B cell (primary cell): ENCODE data around the gene BUB1. TPM values are rescaled to one million over a fixed set of nuclear protein-coding genes. Genes with fewer than 3 reads are reported as not detected.

ENCODE experiments used
- ATAC-seq: fragments of 200-7000 bp; cut with Tn5 transposase; one replicate; pipeline ENCODE4 v1.10.0; 2021; ENCODE audit warnings: low read depth, mild to moderate bottlenecking, moderate number of reproducible peaks, moderate library complexity
- CTCF ChIA-PET: fragments of 350-600 bp; sonication (Branson Sonifier 250); formaldehyde crosslinking; loops from one replicate; lab custom pipeline; 2021; ENCODE audit warnings: antibody characterized with exemption, inconsistent platforms; lab: Charles Lee
- POLR2A ChIA-PET: fragments of 350-600 bp; sonication (Branson Sonifier 250); formaldehyde crosslinking; loops from one replicate; lab custom pipeline; 2021; ENCODE audit warnings: antibody characterized with exemption; lab: Charles Lee
- DNase-seq: peaks from one replicate; pipeline ENCODE4 v3.0.0; 2013
- H2AFZ ChIP-seq: 2 replicates; pipeline ENCODE4 v1.6.1; 2012; ENCODE audit warnings: mild to moderate bottlenecking, low read depth, low read length; ENCODE audit not compliant: insufficient read depth, poor library complexity, severe bottlenecking
- H3K27ac ChIP-seq, 2 donors: 1 replicate in 1 of 2; 2 replicates in 1 of 2; pipeline ENCODE4 v1.5.1; 2012 to 2013; ENCODE audit warnings: low read length in 2 of 2, mild to moderate bottlenecking in 2 of 2, moderate library complexity in 1 of 2
- H3K27me3 ChIP-seq, 4 experiments: fragments of 200-600 bp in 1 of 4; sonication (generic) in 1 of 4; replicated peaks in 1 of 4; 1 replicate in 2 of 4; 2 replicates in 2 of 4; pipeline versions ENCODE4 v1.6.1 to v1.7.0; 2013 to 2016; ENCODE audit warnings: low read length in 3 of 4, mild to moderate bottlenecking in 2 of 4, mixed read lengths in 1 of 4, moderate library complexity in 1 of 4; ENCODE audit not compliant: insufficient read depth in 4 of 4, control insufficient read depth in 3 of 4; ENCODE audit errors: control extremely low read depth in 1 of 4
- H3K36me3 ChIP-seq, 2 experiments: replicated peaks in 1 of 2; 1 replicate in 1 of 2; 2 replicates in 1 of 2; pipeline versions ENCODE4 v1.6.1 to v1.7.1; 2013; ENCODE audit warnings: low read length in 1 of 2; ENCODE audit not compliant: insufficient read depth in 2 of 2, control insufficient read depth in 1 of 2; ENCODE audit errors: control extremely low read depth in 1 of 2, extremely low read depth in 1 of 2
- H3K4me1 ChIP-seq, 2 donors: fragments of 200-600 bp in 1 of 2; sonication (generic) in 1 of 2; 1 replicate in 1 of 2; 2 replicates in 1 of 2; pipeline versions ENCODE4 v1.5.1 to v1.6.1; 2013 to 2017; ENCODE audit warnings: low read length in 2 of 2; ENCODE audit not compliant: control insufficient read depth in 2 of 2, insufficient read depth in 2 of 2
- H3K4me2 ChIP-seq: replicated peaks from 2 replicates; pipeline ENCODE3; 2012; ENCODE audit warnings: mild to moderate bottlenecking, low read depth, low read length; ENCODE audit not compliant: poor library complexity, severe bottlenecking
- H3K4me3 ChIP-seq, 5 experiments: fragments of 200-600 bp in 1 of 5; sonication (generic) in 1 of 5; 1 replicate in 3 of 5; 2 replicates in 2 of 5; pipeline versions ENCODE4 v1.5.1 to v1.7.0; 2011 to 2016; ENCODE audit warnings: low read length in 4 of 5, mild to moderate bottlenecking in 4 of 5, low read depth in 2 of 5, control low read depth in 1 of 5, moderate library complexity in 1 of 5; ENCODE audit not compliant: insufficient read depth in 1 of 5; ENCODE audit errors: control extremely low read depth in 1 of 5, extremely low read depth in 1 of 5
- H3K79me2 ChIP-seq: fragments of 200-600 bp; sonication (generic); one replicate; pipeline ENCODE4 v1.6.0; 2016; ENCODE audit warnings: low read length; ENCODE audit not compliant: control insufficient read depth, insufficient read depth
- H3K9ac ChIP-seq: fragments of 200-600 bp; sonication (generic); 2 replicates; pipeline ENCODE4 v1.6.1; 2017; ENCODE audit warnings: mild to moderate bottlenecking, low read length, moderate library complexity
- H3K9me3 ChIP-seq, 3 donors: one replicate each; pipeline versions ENCODE4 v1.6.1 to v1.7.1; 2013; ENCODE audit warnings: low read length in 2 of 3; ENCODE audit not compliant: control insufficient read depth in 2 of 3, insufficient read depth in 1 of 3; ENCODE audit errors: control extremely low read depth in 1 of 3
- H4K20me1 ChIP-seq: 2 replicates; pipeline ENCODE4 v1.6.0; 2012; ENCODE audit warnings: mild to moderate bottlenecking, low read length; ENCODE audit not compliant: insufficient read depth, control insufficient read depth, poor library complexity, severe bottlenecking
- H3K27ac Mint-ChIP-seq: one replicate; pipeline ENCODE4 v1.8.0; 2021; ENCODE audit warnings: mixed read lengths
- H3K27me3 Mint-ChIP-seq: one replicate; pipeline ENCODE4 v1.8.0; 2021; ENCODE audit warnings: mixed read lengths
- H3K4me1 Mint-ChIP-seq: one replicate; pipeline ENCODE4 v1.8.0; 2021; ENCODE audit warnings: mixed read lengths
- H3K4me3 Mint-ChIP-seq: one replicate; pipeline ENCODE4 v1.8.0; 2021; ENCODE audit warnings: mixed read lengths
- H3K9me3 Mint-ChIP-seq: one replicate; pipeline ENCODE4 v1.8.0; 2022; ENCODE audit warnings: mixed read lengths; ENCODE audit not compliant: insufficient read depth
- CTCF ChIP-seq: fragments of 200-600 bp; IDR thresholded peaks from one replicate; pipeline ENCODE4 v1.8.0; 2022; ENCODE audit warnings: antibody characterized with exemption, mild to moderate bottlenecking
- EZH2 ChIP-seq: IDR thresholded peaks from 2 replicates; pipeline ENCODE4 v1.6.1; 2012; ENCODE audit warnings: borderline replicate concordance, low read depth, mild to moderate bottlenecking, moderate library complexity, low read length; ENCODE audit not compliant: insufficient read depth, poor library complexity, severe bottlenecking
- WGBS: methylation state at CpG from one replicate; pipeline ENCODE4 v1.1.5; 2013; ENCODE audit warnings: missing lambda C conversion rate; ENCODE audit not compliant: insufficient coverage; 5-methylcytosine and 5-hydroxymethylcytosine counted together
- intact Hi-C: fragments of 100-400 bp; cut with micrococcal nuclease; formaldehyde crosslinking; loops from one replicate; pipeline ENCODE4 v1.10.0; 2022
- polyA minus RNA-seq: library from RNA; depleted of rRNA, polyadenylated mRNA; stranded (reverse); fragments of >200 nt; gene quantifications from 2 replicates; pipeline ENCODE4 v1.2.3, GENCODE V29; 2012
- polyA plus RNA-seq: library from polyadenylated mRNA; depleted of rRNA; stranded (reverse); fragments of >200 nt; gene quantifications from 2 replicates; pipeline ENCODE4 v1.2.3, GENCODE V29; 2012
- total RNA-seq, 2 donors: library from RNA; stranded (reverse); fragments of 120-200 nt in 1 of 2; gene quantifications; 1 replicate in 1 of 2; 2 replicates in 1 of 2; pipeline versions ENCODE4 v1.2.3 to v1.2.4, GENCODE V29; 2013 to 2022

Gene BUB1
- 1.6 and 2.0 TPM in 2 replicates for total RNA-seq
- 3.8 TPM for total RNA-seq (2013)
- 0.85 and 2.6 TPM in 2 replicates for polyA plus RNA-seq
- polyA minus RNA-seq: 2.4 and 5.2 TPM in 2 replicates

DNA sequence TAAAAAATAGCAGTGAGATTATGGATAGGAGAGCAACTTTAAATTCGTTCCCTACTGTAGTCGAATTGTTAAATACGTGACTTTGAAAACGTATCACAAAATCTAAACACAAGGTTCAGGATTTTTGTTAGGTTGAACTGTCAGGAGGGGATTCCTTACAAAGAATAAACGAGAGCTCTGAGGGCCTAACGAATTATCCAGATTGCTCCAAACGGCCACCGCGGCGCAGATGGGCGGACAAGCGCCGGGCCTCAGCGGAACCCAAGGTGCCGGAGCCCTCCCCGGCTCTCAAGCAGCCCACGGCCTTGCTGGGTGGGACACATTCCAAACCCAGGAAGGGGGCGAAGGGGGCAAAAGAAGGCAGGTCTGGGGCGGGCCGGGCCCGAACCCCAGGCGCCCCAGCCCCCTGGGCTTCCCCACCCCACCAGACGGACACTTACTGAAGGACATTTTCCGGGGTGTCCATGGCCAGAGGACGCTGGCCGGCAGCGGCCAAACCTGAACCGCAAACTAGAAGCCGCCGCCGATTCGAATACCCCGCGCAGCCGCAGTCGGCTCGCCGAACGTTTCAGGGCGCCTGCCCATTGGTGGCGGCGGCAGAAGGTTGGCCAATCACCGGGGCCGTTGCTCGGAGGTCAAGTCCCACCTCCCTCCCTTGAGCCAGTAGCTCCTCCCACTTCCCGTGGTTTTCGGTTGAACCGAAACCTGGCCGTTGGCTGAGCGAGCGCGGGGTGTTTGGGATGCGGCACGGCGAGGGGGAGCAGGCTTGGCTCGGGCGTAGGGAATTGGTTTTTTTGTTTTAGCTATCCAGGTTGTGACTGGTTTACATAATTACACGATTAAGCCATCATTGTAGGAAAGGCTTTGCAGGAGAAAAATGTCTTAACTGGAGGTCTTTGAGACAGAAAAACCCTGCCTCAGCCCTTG lies at the start of gene BUB1:
Gene BUB1 (minus strand): TSS at position 534 of the 927 bp plus-strand sequence. CDS start 68 bp downstream, at position 466.
- Histone ChIP-seq H3K9ac (peak within 1 kb of the TSS; percentile 88), H3K9me3 (no peaks in the 10 kb centered on the region), H3K36me3 (no peaks in the 10 kb centered on the region), H3K27me3 (no peaks in the 10 kb centered on the region), H3K4me2 (peak within 1 kb of the TSS; percentile 88), H3K27ac (peak within 1 kb of the TSS; percentile 77 to 81), H3K4me3 (peak within 1 kb of the TSS; percentile 69 to 98 (median 93)), H4K20me1 (no peaks in the 10 kb centered on the region), H3K4me1 (peaks cover 34 to 35% of the 10 kb centered on the region in 2 donors), H3K79me2 (peaks cover 10% of the 10 kb centered on the region), H2AFZ (peak within 1 kb of the TSS; percentile 87)
- WGBS: under 1% methylated on average over 51 of the region's 58 CpGs
- Mint-ChIP-seq H3K27ac (peak within 1 kb of the TSS; percentile 91), H3K9me3 (no peaks in the 10 kb centered on the region), H3K27me3 (no peaks in the 10 kb centered on the region), H3K4me3 (peak within 1 kb of the TSS; percentile 96), H3K4me1 (peaks cover 40% of the 10 kb centered on the region)
- TF ChIP-seq CTCF (no peak), EZH2 (no peak)
- ATAC-seq (peak; percentile 92), DNase-seq (peak; percentile 96)
- ChIA-PET POLR2A (no interaction called here), CTCF (interaction anchor here (0.7 to 2.1 kb wide), 4 partner anchors 8 to 77 kb away, joined by 3 to 9 read pairs (median 4); no protein-coding TSS in a partner anchor)
- intact Hi-C loops: loop anchor here (2.0 to 10.0 kb wide), 3 partner anchors 441 to 1600 kb away; partner anchors contain the start of genes ANAPC1 and ZC3H6

- Mint-ChIP-seq H3K4me1 (peaks cover 6% of the 10 kb centered on the region), H3K27me3 (peaks cover 29% of the 10 kb centered on the region), H3K4me3 (no peak overlapping the region), H3K27ac (no peak overlapping the region), H3K9me3 (no peaks in the 10 kb centered on the region)
- H3K4me2 ChIP-seq: no peak overlapping the region
- no peak overlapping the region for H3K9ac ChIP-seq
- no peaks in the 10 kb centered on the region for H4K20me1 ChIP-seq
- H2AFZ ChIP-seq: no peak overlapping the region
- ATAC-seq (no peak), DNase-seq (no peak)
- TF ChIP-seq CTCF: no peak
- no peak for TF ChIP-seq EZH2
- CTCF ChIA-PET: no interaction called here
- peaks cover 0 to 29% (median 6%) of the 10 kb centered on the region in 4 experiments for H3K27me3 ChIP-seq
- no peaks in the 10 kb centered on the region for H3K9me3 ChIP-seq
- POLR2A ChIA-PET: no interaction called here
- H3K27ac ChIP-seq: no peak overlapping the region
- intact Hi-C loops: no loop called here
- H3K4me1 ChIP-seq: peaks cover 0 to 4% of the 10 kb centered on the region in 2 donors
- H3K36me3 ChIP-seq: no peaks in the 10 kb centered on the region
- H3K79me2 ChIP-seq: no peaks in the 10 kb centered on the region
- H3K4me3 ChIP-seq: no peak overlapping the region
- 41% methylated on average over 2 of the region's 2 CpGs for WGBS
Measured at GRCh38 chr2:110726285-110726684, 48.4 kb upstream of the BUB1 start.
